ENCODE results near the gene ZKSCAN4.

Gene ZKSCAN4

GRCh38 chr6:28235912-28236452 is 16.1 kb downstream of the ZKSCAN4 start:
- no peak overlapping the region for H3K4me3 Mint-ChIP-seq
- peaks cover 0 to 3% of the 10 kb centered on the region in 2 donors for H3K4me1 Mint-ChIP-seq (ENCODE audit: low read depth in 2 of 2)
- DNase-seq (no peak), ATAC-seq (replicated peaks) (no peak)
- peaks cover 3% of the 10 kb centered on the region for H3K36me3 Mint-ChIP-seq (ENCODE audit: insufficient read depth)
- H3K9me3 Mint-ChIP-seq, result no peaks in the 10 kb centered on the region
- no peak overlapping the region for H3K27ac Mint-ChIP-seq
- H3K27me3 Mint-ChIP-seq, result no peaks in the 10 kb centered on the region

GRCh38 chr6:28232785-28233184 is 19.3 kb downstream of the ZKSCAN4 start:
- Mint-ChIP-seq H3K27ac (peak overlapping the region in 1 of 2 donors; percentile 7), H3K27me3 (no peaks in the 10 kb centered on the region), H3K4me3 (no peak overlapping the region), H3K4me1 (ENCODE audit: low read depth in 2 of 2) (peaks cover 0 to 3% of the 10 kb centered on the region in 2 donors), H3K36me3 (ENCODE audit: insufficient read depth) (peaks cover 4% of the 10 kb centered on the region), H3K9me3 (no peaks in the 10 kb centered on the region)
- ATAC-seq (replicated peaks), result no peak
- no peak for DNase-seq

- Mint-ChIP-seq H3K4me1 (ENCODE audit: low read depth in 2 of 2) (peaks cover 8 to 9% of the 10 kb centered on the region in 2 donors), H3K9me3 (no peaks in the 10 kb centered on the region), H3K27ac (no peak overlapping the region), H3K4me3 (peak overlapping the region in 1 of 2 donors; percentile 88), H3K27me3 (peaks cover 14 to 33% of the 10 kb centered on the region in 2 donors), H3K36me3 (ENCODE audit: insufficient read depth) (peaks cover 9% of the 10 kb centered on the region)
- no peak for DNase-seq
- no peak for ATAC-seq (replicated peaks)
These were observed 25.6 kb downstream of the ZKSCAN4 start for GRCh38 chr6:28226460-28226859.

GRCh38 chr6:28225056-28225834 is 26.8 kb downstream of the ZKSCAN4 start, which contains the start of gene ZSCAN9:
Gene ZSCAN9 (plus strand): TSS chr6:28225275. CDS start chr6:28227085, 1,810 bp downstream.
- ATAC-seq (replicated peaks), result peak; percentile 84
- Mint-ChIP-seq H3K36me3 (ENCODE audit: insufficient read depth) (peaks cover 9% of the 10 kb centered on the region), H3K4me3 (peak within 1 kb of the TSS; percentile 84 to 88), H3K4me1 (ENCODE audit: low read depth in 2 of 2) (peaks cover 8 to 9% of the 10 kb centered on the region in 2 donors), H3K27me3 (peaks cover 23 to 44% of the 10 kb centered on the region in 2 donors), H3K9me3 (no peaks in the 10 kb centered on the region), H3K27ac (peak within 1 kb of the TSS; percentile 28 to 68)
- DNase-seq, result peak; percentile 34 to 39 (median 36)

GRCh38 chr6:28224131-28225055 is 27.7 kb downstream of the ZKSCAN4 start:
- Mint-ChIP-seq H3K36me3 (ENCODE audit: insufficient read depth) (peaks cover 6% of the 10 kb centered on the region), H3K27me3 (peaks cover 28 to 50% of the 10 kb centered on the region in 2 donors), H3K27ac (peak overlapping the region; percentile 28 to 68), H3K4me1 (ENCODE audit: low read depth in 2 of 2) (peaks cover 8 to 9% of the 10 kb centered on the region in 2 donors), H3K9me3 (no peaks in the 10 kb centered on the region), H3K4me3 (peak overlapping the region; percentile 84 to 88)
- no peak for ATAC-seq (replicated peaks)
- no peak for DNase-seq

- H3K27me3 Mint-ChIP-seq, result peaks cover 57 to 87% of the 10 kb centered on the region in 2 donors
- H3K4me1 Mint-ChIP-seq (ENCODE audit: low read depth in 2 of 2), result peaks cover 5 to 12% of the 10 kb centered on the region in 2 donors
- H3K27ac Mint-ChIP-seq, result no peak overlapping the region
- H3K36me3 Mint-ChIP-seq (ENCODE audit: insufficient read depth), result peaks cover 6% of the 10 kb centered on the region
- no peaks in the 10 kb centered on the region for H3K9me3 Mint-ChIP-seq
- H3K4me3 Mint-ChIP-seq, result no peak overlapping the region
- no peak for ATAC-seq (replicated peaks)
- DNase-seq, result no peak
These were observed 31.6 kb downstream of the ZKSCAN4 start for GRCh38 chr6:28220257-28221133.

GRCh38 chr6:28218312-28219248 is 33.5 kb downstream of the ZKSCAN4 start:
- H3K4me3 Mint-ChIP-seq, result peak overlapping the region; percentile 74
- peaks cover 74 to 94% of the 10 kb centered on the region in 2 donors for H3K27me3 Mint-ChIP-seq
- no peaks in the 10 kb centered on the region for H3K36me3 Mint-ChIP-seq (ENCODE audit: insufficient read depth)
- no peak overlapping the region for H3K27ac Mint-ChIP-seq
- peaks cover 0 to 5% of the 10 kb centered on the region in 2 donors for H3K4me1 Mint-ChIP-seq (ENCODE audit: low read depth in 2 of 2)
- ATAC-seq (replicated peaks) (peak; percentile 74), DNase-seq (peak in 1 of 3 experiments; percentile 19)
- no peaks in the 10 kb centered on the region for H3K9me3 Mint-ChIP-seq

GRCh38 chr6:28217890-28218289 is 34.2 kb downstream of the ZKSCAN4 start:
- Mint-ChIP-seq H3K27ac (peak overlapping the region in 1 of 2 donors; percentile 57), H3K27me3 (peaks cover 76 to 94% of the 10 kb centered on the region in 2 donors), H3K4me1 (ENCODE audit: low read depth in 2 of 2) (peaks cover 4 to 5% of the 10 kb centered on the region in 2 donors), H3K36me3 (ENCODE audit: insufficient read depth) (no peaks in the 10 kb centered on the region), H3K4me3 (peak overlapping the region; percentile 74), H3K9me3 (no peaks in the 10 kb centered on the region)
- ATAC-seq (replicated peaks) (no peak), DNase-seq (no peak)

- Mint-ChIP-seq H3K36me3 (ENCODE audit: insufficient read depth) (peaks cover 8% of the 10 kb centered on the region), H3K9me3 (no peaks in the 10 kb centered on the region), H3K27me3 (peaks cover 80 to 93% of the 10 kb centered on the region in 2 donors), H3K27ac (no peak overlapping the region), H3K4me1 (ENCODE audit: low read depth in 2 of 2) (peaks cover 11 to 16% of the 10 kb centered on the region in 2 donors), H3K4me3 (no peak overlapping the region)
- ATAC-seq (replicated peaks) (no peak), DNase-seq (no peak)
These were observed 36.6 kb downstream of the ZKSCAN4 start for GRCh38 chr6:28215425-28215824.

GRCh38 chr6:28213213-28213523 is 38.9 kb downstream of the ZKSCAN4 start:
- Mint-ChIP-seq H3K9me3 (no peaks in the 10 kb centered on the region), H3K27me3 (peaks cover 93 to 96% of the 10 kb centered on the region in 2 donors), H3K27ac (no peak overlapping the region), H3K4me3 (no peak overlapping the region), H3K36me3 (ENCODE audit: insufficient read depth) (peaks cover 8% of the 10 kb centered on the region), H3K4me1 (ENCODE audit: low read depth in 2 of 2) (peaks cover 17 to 18% of the 10 kb centered on the region in 2 donors)
- ATAC-seq (replicated peaks) (no peak), DNase-seq (no peak)

GRCh38 chr6:28212510-28213212 is 39.4 kb downstream of the ZKSCAN4 start:
- Mint-ChIP-seq H3K4me1 (ENCODE audit: low read depth in 2 of 2) (peaks cover 16 to 21% of the 10 kb centered on the region in 2 donors), H3K36me3 (ENCODE audit: insufficient read depth) (peaks cover 10% of the 10 kb centered on the region), H3K27ac (no peak overlapping the region), H3K4me3 (peak overlapping the region; percentile 44 to 46), H3K27me3 (peaks cover 93 to 96% of the 10 kb centered on the region in 2 donors), H3K9me3 (no peaks in the 10 kb centered on the region)
- ATAC-seq (replicated peaks) (peak; percentile 24), DNase-seq (no peak)
